HT1080 (cell line): ENCODE measurements around the gene ZCCHC17. TPM values are rescaled to one million over a fixed set of nuclear protein-coding genes. Genes with fewer than 3 reads are reported as not detected.
"Not testable (repeated sequence)": the region's sequence is repeated elsewhere in the genome, so short reads cannot be mapped to it uniquely, and the experiment has no call there.

Source experiments
- DNase-seq: peaks from one replicate; pipeline ENCODE4 v3.0.0-alpha.2; 2015; ENCODE audit warnings: low read depth
- polyA plus RNA-seq, 2 experiments: library from polyadenylated mRNA; depleted of rRNA; stranded (reverse); fragments of >200 nt; gene quantifications; 2 replicates each; pipeline ENCODE4 v1.2.3, GENCODE V29; 2015
- total RNA-seq: library from RNA; depleted of rRNA; stranded (reverse); fragments of >200 nt; shearing (Covaris generic); gene quantifications from 2 replicates; pipeline ENCODE4 v1.2.3, GENCODE V29; 2014; rRNA removed

ZCCHC17 gene, protein sequence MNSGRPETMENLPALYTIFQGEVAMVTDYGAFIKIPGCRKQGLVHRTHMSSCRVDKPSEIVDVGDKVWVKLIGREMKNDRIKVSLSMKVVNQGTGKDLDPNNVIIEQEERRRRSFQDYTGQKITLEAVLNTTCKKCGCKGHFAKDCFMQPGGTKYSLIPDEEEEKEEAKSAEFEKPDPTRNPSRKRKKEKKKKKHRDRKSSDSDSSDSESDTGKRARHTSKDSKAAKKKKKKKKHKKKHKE
- total RNA-seq: 25.6 and 32.5 TPM in 2 replicates
- polyA plus RNA-seq (2015; cell fraction: cytosol; rRNA removed): 35.4 and 37.8 TPM in 2 replicates
- polyA plus RNA-seq (2015; cell fraction: nucleus; rRNA removed): 20.3 and 24.4 TPM in 2 replicates

DNA sequence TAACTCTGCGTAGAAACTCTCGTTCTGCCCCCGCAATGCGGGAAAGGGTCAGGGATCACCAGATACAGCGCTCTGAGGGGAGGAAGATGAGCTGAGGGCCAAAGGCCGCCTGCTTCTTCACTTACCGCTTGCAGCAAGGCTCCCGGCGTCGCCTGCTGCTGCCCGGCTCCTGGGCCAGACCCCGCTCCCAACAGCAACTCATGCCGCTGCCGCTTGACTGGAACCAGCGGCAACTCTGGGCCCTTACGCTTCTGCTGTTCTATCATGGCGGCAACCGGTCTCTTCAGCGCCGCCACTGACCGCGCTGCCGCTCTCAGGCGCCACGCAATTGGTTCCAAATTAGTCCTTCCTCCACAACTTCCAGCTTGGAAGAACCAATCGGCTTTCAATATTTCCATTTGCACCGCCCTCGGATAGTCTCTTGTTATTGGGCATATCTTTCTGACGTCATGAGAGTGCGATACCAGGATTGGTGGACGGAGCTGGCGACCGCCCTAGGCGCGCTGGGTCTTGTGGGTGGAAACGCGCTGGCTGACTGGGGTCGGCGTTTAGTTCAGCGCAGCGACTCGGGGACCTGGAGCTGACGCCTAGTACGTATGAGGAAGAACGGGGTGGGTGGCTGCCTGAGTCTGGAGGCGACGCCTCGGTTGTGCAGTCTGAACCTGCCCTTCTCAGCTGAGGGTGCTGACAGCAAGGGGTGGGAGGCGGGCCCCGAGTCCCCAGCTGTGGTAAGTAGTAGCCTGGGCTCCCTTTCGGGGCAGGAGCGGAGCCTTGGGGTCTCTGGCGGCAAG lies at the start of gene ZCCHC17, which contains the start of gene SNRNP40:
TSS of gene ZCCHC17 (plus strand) at position 547 of the 791 bp plus-strand sequence. CDS start 13,067 bp downstream, outside the sequence.
TSS of gene SNRNP40 (minus strand) at position 303 of the 791 bp plus-strand sequence. CDS start at position 266, 37 bp downstream.
- DNase-seq: peak; percentile 99

DNA sequence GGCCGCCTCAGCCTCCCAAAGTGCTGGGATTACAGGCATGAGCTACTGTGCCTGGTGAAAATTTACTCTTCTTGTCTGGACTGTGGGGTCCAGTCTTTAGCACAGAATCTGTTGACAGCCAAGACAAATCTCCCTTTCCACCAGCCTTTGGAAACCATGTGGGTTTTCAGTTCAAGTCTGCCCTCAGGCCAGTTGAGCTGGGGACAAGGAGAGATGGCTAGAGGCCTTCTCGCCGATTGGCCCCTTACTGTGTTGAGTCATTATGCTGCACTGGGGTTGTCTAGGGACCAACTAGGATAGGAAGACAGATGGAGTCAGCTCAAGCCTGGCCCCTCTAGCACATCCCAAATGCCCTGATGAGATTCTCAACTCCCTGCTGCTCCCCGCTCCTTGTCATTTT lies 48.6 kb upstream of the ZCCHC17 start:
- DNase-seq: no peak

- DNase-seq: no peak
Measured at GRCh38 chr1:31249854-31250253, 47.0 kb upstream of the ZCCHC17 start.

- DNase-seq: no peak
Measured at GRCh38 chr1:31257213-31257612, 39.6 kb upstream of the ZCCHC17 start.

GRCh38 chr1:31258581-31258980 lies 38.3 kb upstream of the ZCCHC17 start:
- DNase-seq: no peak

GRCh38 chr1:31259746-31260145 lies 37.1 kb upstream of the ZCCHC17 start:
- DNase-seq: no peak

DNA sequence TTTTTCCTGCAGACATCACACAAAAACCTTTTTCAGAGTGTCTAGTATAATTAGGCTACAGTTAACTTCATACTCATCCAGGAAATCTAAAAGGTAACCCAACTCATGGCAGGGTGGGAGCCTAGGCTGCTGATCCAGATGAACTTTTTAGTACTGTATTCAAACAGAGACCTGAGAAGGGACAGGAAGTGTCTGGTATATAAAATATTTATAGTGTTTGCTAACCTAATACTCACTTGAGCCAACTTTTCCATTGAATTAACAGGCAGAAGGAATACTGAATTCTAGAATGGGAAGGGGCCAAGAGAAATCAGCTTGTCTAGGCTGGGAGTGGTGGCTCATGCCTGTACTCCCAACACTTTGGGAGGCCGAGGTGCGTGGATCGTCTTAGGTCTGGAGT lies 34.9 kb upstream of the ZCCHC17 start:
- no peak for DNase-seq

- DNase-seq: not testable (repeated sequence)
Measured at GRCh38 chr1:31262393-31262792, 34.4 kb upstream of the ZCCHC17 start.

GRCh38 chr1:31263408-31263807 lies 33.4 kb upstream of the ZCCHC17 start:
- no peak for DNase-seq

DNA sequence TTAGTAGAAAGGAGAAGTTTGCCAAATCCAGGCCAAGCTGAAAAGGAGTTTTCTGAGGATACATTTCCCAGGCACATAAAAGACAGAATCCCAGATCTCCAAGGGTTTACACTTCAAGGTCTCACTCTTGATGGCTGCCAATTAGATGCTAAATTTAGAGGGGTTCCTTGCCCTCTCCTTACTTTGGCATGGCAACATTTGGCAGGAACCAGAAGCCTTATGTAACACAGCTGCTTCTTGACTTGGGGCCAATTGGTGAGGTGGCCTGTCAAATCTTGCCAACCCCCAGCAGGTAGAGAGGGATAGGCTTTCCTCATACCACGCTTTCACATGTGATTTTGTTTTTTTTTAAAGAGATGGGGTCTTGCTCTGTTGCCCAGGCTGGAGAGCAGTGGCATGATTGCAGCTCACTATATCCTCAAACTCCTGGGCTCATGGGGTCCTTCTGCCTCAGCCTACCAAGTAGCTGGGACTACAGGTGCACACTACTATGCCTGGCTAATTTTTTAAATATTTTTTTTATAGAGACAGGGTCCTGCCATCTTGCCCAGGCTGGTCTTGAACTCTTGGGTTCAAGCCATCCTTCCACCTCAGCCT lies 31.9 kb upstream of the ZCCHC17 start:
- DNase-seq: no peak

DNA sequence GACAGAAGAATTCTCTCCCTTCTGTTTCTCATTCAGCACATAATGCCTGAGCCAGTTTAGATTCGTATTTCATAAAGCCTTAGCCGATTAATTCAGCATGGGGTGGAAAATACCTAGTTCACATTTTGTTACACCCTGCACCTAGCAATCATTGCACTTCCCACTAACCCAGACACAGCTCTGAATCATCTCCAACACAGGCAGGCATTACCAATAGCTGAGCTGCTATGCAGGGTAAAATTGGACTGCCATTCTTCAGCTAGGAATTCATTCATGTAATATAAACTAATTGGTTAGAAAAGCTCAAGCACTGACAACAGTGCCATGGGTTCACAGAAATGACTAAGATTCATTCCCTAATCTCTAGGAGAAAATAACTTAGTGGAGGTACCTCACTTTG lies 30.3 kb upstream of the ZCCHC17 start:
- no peak for DNase-seq

DNA sequence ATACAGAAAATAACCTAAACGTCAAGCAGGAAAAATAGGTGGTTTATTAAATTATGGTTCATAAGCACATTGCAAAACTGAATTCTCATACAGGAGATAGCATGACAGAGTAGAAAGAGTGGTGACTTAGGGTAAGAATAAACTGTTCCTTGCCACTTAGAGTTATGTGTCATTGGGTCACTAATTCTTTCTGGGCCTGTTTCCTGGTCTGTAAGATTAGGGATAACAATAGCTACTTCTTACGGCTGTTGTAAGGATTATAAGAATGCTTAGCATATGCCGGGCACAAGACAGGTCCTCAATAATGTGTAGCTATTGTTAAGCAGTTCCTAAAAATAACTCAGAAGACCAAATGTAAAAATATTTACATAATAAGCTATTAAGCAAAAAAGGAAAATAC lies 24.5 kb upstream of the ZCCHC17 start:
- no peak for DNase-seq

DNA sequence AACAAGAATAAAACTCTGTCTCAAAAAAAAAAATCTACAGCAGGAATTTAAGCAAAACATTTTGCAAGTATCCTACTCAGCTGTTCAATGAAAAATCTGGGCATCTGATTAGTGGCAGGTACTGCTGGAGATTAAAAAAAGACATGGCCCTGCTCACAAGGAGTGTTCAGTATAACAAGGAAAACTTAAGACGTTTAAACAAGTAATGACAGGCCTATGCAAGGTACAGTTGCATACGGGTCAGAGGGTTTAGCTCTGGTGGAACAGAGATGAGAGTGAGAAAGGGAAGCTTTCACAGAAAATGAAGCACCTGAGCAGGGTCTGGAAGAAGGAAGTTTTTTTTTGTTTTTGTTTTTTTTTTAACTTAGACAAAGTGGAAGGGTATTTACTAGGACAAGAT lies 23.2 kb upstream of the ZCCHC17 start:
- no peak for DNase-seq

DNA sequence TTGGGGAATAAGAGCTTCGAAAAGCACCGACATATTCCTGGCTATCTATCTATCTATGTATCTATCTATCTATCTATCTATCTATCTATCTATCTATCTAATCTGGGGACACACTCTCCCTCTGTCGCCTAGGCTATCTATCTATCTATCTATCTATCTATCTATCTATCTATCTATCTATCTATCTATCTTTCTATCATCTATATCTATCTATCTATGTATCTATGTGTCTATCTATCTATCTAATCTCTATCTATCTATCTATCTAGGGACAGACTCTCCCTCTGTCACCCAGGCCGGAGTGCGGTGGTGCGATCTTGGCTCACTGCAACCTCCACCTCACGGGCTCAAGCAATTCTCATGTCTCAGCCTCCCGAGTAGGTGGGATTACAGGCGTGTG lies 14.4 kb upstream of the ZCCHC17 start:
- DNase-seq: not testable (repeated sequence)

- DNase-seq: not testable (repeated sequence)
Measured at GRCh38 chr1:31287791-31288190, 9.0 kb upstream of the ZCCHC17 start.

GRCh38 chr1:31289021-31289420 lies 7.8 kb upstream of the ZCCHC17 start:
- DNase-seq: no peak

DNA sequence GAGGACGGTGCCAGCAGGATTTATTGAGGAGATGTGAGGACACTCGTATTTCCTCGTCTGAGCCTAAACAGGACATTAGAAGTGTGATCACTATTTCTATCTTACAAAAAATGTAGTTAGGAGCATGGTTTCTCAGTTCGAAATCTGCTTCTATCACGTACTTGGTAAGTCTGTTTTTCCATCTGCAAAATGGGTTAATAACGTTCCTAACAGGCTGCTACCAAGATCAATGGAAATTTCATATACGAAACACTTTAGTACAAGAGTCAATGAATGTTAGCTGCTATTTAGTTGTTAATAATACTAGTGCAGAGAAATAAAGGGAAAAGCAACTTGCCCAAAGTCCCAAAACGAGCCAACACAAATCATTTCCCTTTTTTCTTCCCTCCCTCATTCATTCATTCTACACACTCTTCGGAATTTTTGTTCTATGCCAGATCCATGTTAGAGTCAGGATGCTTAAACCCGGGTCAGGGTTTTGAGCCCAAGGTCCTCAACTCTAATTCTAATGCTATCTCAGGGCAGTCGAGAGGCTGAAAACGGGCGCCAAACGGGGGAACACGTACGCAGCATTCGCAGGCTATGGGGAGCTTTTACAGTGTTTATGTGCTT lies 852 bp upstream of the ZCCHC17 start:
- no peak for DNase-seq

DNA sequence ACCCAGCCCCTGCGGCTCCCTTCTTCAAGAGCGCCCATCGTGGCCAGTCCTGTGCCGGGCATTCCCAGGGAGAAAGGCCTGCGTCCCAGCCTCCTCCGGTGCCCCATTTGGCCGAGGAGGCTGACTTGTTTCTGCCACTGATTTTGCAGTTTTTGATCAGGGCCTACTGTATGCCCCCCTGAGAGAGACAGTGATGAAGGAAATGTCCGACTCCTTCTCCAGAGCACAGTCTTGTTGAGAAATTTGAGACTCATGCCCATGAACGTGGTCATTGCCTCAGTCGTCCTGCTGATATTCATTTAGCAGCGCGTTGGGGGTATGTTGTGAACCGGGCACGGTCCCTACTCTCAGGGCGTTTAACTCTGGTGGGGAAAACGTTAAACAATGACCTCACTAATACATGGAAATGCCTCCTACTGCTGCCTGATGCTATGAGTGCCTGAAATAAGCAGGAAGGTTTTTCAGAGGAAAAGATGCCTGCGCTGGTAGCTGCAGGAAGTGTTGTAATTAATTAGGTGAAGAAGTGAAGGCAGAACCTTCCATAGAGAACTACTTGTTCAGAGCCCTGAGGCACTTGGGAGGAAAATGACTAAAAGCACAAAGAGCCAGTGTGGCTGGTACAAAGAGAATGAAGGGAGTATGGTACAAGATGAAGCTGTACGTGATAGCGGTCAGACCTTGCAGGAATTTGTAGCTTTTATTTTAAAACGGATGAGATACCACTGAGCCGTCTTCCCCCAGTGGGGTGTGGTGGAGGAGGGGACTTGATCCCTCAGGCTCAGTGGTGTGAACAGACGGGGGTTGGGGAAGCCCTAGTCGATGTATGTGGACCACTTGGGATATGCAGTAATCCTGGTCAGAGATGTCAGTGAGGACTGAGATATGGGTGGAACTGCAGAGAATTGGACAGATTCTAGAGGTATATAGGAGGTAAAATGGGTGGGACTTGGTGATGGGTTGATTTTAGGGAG lies 730 bp downstream of the ZCCHC17 start:
- DNase-seq: no peak

- DNase-seq: no peak
Measured at GRCh38 chr1:31299365-31299764, 2.5 kb downstream of the ZCCHC17 start.

- no peak for DNase-seq
Measured at GRCh38 chr1:31300193-31300592, 3.4 kb downstream of the ZCCHC17 start.
